ENCODE results near the gene ZNF506. TPM values are rescaled to one million over a fixed set of nuclear protein-coding genes. Genes with fewer than 3 reads are reported as not detected.

ZNF506 gene
- polyA plus RNA-seq, 1 of the 3 experiments (the other 2 are of a cell fraction) = 4.1 TPM

DNA sequence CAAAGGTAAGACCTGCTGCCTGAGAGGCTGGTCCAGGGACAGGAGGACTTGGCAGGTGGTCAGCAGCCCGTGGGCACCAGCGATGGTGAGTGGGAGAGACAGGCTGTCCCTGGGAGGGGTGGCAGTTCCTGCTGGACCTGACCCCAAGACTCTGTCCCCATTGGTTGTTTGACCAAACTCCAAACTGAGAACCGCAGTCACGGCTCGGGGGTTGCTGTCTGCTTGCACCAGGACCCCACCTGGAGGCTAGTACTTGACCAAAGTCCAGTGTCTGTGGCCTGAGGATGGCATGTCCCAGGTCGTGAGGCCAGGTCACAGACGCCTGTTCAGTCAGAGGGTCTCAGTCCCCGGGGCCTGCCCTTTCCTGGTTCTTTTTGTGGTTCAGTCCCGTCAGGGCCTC lies 78.8 kb downstream of the ZNF506 start:
- no peaks in the 10 kb centered on the region for H3K27me3 ChIP-seq (ENCODE audit: insufficient read depth)
- no peaks in the 10 kb centered on the region for H3K9me3 ChIP-seq
- H3F3A ChIP-seq (replicated peaks; ENCODE audit: insufficient read depth) = no peaks in the 10 kb centered on the region
- H4K20me1 ChIP-seq (ENCODE audit: insufficient read depth) = no peaks in the 10 kb centered on the region
- no peaks in the 10 kb centered on the region for H3K79me2 ChIP-seq (ENCODE audit: insufficient read depth)
- no peak overlapping the region for H3K4me2 ChIP-seq
- no peak overlapping the region for H3K4me3 ChIP-seq (ENCODE audit: low read depth in 2 of 2, low read length in 1 of 2)
- TF ChIP-seq ELF1 (IDR thresholded peaks at IDR 0.05) (no peak), NRF1 (IDR thresholded peaks at IDR 0.05; ENCODE audit: low read depth, low read length) (no peak), JUND (IDR thresholded peaks at IDR 0.05) (no peak), TEAD4 (IDR thresholded peaks at IDR 0.05; ENCODE audit: borderline replicate concordance, insufficient read depth) (no peak), TAF1 (IDR thresholded peaks at IDR 0.05; ENCODE audit: borderline replicate concordance, low read depth, low read length) (no peak), RCOR1 (IDR thresholded peaks at IDR 0.05; ENCODE audit: low read length) (no peak), NFIC (IDR thresholded peaks at IDR 0.05; ENCODE audit: borderline replicate concordance) (no peak), CHD2 (IDR thresholded peaks at IDR 0.05; ENCODE audit: low read length, partially characterized antibody) (no peak)
- TF ChIP-seq, protein P1, sequence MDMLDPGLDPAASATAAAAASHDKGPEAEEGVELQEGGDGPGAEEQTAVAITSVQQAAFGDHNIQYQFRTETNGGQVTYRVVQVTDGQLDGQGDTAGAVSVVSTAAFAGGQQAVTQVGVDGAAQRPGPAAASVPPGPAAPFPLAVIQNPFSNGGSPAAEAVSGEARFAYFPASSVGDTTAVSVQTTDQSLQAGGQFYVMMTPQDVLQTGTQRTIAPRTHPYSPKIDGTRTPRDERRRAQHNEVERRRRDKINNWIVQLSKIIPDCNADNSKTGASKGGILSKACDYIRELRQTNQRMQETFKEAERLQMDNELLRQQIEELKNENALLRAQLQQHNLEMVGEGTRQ (IDR thresholded peaks at IDR 0.05; ENCODE audit: borderline replicate concordance, low read depth, low read length) = no peak
- TF ChIP-seq, protein P2, sequence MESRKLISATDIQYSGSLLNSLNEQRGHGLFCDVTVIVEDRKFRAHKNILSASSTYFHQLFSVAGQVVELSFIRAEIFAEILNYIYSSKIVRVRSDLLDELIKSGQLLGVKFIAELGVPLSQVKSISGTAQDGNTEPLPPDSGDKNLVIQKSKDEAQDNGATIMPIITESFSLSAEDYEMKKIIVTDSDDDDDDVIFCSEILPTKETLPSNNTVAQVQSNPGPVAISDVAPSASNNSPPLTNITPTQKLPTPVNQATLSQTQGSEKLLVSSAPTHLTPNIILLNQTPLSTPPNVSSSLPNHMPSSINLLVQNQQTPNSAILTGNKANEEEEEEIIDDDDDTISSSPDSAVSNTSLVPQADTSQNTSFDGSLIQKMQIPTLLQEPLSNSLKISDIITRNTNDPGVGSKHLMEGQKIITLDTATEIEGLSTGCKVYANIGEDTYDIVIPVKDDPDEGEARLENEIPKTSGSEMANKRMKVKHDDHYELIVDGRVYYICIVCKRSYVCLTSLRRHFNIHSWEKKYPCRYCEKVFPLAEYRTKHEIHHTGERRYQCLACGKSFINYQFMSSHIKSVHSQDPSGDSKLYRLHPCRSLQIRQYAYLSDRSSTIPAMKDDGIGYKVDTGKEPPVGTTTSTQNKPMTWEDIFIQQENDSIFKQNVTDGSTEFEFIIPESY (IDR thresholded peaks at IDR 0.05; ENCODE audit: borderline replicate concordance, low read depth) = no peak
- TF ChIP-seq, protein P3, sequence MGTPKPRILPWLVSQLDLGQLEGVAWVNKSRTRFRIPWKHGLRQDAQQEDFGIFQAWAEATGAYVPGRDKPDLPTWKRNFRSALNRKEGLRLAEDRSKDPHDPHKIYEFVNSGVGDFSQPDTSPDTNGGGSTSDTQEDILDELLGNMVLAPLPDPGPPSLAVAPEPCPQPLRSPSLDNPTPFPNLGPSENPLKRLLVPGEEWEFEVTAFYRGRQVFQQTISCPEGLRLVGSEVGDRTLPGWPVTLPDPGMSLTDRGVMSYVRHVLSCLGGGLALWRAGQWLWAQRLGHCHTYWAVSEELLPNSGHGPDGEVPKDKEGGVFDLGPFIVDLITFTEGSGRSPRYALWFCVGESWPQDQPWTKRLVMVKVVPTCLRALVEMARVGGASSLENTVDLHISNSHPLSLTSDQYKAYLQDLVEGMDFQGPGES (IDR thresholded peaks at IDR 0.05; ENCODE audit: low read depth, low read length) = no peak
- TF ChIP-seq, protein P4, sequence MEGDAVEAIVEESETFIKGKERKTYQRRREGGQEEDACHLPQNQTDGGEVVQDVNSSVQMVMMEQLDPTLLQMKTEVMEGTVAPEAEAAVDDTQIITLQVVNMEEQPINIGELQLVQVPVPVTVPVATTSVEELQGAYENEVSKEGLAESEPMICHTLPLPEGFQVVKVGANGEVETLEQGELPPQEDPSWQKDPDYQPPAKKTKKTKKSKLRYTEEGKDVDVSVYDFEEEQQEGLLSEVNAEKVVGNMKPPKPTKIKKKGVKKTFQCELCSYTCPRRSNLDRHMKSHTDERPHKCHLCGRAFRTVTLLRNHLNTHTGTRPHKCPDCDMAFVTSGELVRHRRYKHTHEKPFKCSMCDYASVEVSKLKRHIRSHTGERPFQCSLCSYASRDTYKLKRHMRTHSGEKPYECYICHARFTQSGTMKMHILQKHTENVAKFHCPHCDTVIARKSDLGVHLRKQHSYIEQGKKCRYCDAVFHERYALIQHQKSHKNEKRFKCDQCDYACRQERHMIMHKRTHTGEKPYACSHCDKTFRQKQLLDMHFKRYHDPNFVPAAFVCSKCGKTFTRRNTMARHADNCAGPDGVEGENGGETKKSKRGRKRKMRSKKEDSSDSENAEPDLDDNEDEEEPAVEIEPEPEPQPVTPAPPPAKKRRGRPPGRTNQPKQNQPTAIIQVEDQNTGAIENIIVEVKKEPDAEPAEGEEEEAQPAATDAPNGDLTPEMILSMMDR (IDR thresholded peaks at IDR 0.05) = no peak
- H3K36me3 ChIP-seq (replicated peaks in 1 of 2; ENCODE audit: control insufficient read depth in 1 of 2, insufficient read depth in 2 of 2, low read length in 1 of 2) = no peaks in the 10 kb centered on the region
- H2AFZ ChIP-seq (ENCODE audit: low read depth) = no peak overlapping the region
- H3K9me2 ChIP-seq = no peaks in the 10 kb centered on the region
- 70% methylated on average over 2 of the region's 9 CpGs for WGBS (ENCODE audit: low lambda C conversion rate)
- ChIA-PET POLR2A (no interaction called here), CTCF (no interaction called here)
- no peak overlapping the region for H3K9ac ChIP-seq
- no peak overlapping the region for H3K27ac ChIP-seq (ENCODE audit: low read depth in 2 of 2, low read length in 1 of 2)
- DNase-seq = peak; percentile 5
- no peaks in the 10 kb centered on the region for H3K4me1 ChIP-seq (ENCODE audit: control insufficient read depth in 1 of 2, insufficient read depth in 2 of 2, low read depth in 1 of 2, low read length in 1 of 2)

Small RNA genes within 50 kb of the gene (small RNA-seq; reads per million reads assigned to genes)
- 0 reads per million in 7 experiments for gene AC011477.5

Other genes starting within 250 kb of the ZNF506 start
- gene PBX4, start 203.1 kb downstream of the ZNF506 start, polyA plus RNA-seq (2012; rRNA removed) = 5.1 and 6.4 TPM in 2 replicates
- 4.3 and 4.5 TPM in 2 replicates for gene LPAR2, start 193.5 kb downstream of the ZNF506 start, polyA plus RNA-seq (2012; rRNA removed)
- 5.3 and 6.3 TPM in 2 replicates for gene GMIP, start 178.1 kb downstream of the ZNF506 start, polyA plus RNA-seq (2012; rRNA removed)
- gene ATP13A1, start 158.1 kb downstream of the ZNF506 start, polyA plus RNA-seq (2012; rRNA removed) = 49.6 and 67.9 TPM in 2 replicates
- gene ZNF101, start 152.9 kb downstream of the ZNF506 start, polyA plus RNA-seq (2012; rRNA removed) = 2.4 and 3.8 TPM in 2 replicates
- gene ZNF14, start 88.6 kb downstream of the ZNF506 start, polyA plus RNA-seq (2012; rRNA removed) = 1.1 and 1.7 TPM in 2 replicates
- gene ZNF253, start 44.1 kb upstream of the ZNF506 start, polyA plus RNA-seq (2012; rRNA removed) = 0.79 and 0.81 TPM in 2 replicates
- 4.3 and 6.7 TPM in 2 replicates for gene ZNF93, start 79.2 kb upstream of the ZNF506 start, polyA plus RNA-seq (2012; rRNA removed)
- gene ZNF682, start 217.8 kb upstream of the ZNF506 start, polyA plus RNA-seq (2012; rRNA removed) = 1.7 and 2.5 TPM in 2 replicates

All from SK-N-SH (cell line).